ENCODE data around the gene RNF181. TPM values are rescaled to one million over a fixed set of nuclear protein-coding genes. Genes with fewer than 3 reads are reported as not detected.

The RNF181 gene
- total and polyA plus RNA-seq, 2 of the 13 experiments (the other 11 are each of a cell fraction or from before 2014, with no cell fraction given) = 224 to 578 TPM

DNA sequence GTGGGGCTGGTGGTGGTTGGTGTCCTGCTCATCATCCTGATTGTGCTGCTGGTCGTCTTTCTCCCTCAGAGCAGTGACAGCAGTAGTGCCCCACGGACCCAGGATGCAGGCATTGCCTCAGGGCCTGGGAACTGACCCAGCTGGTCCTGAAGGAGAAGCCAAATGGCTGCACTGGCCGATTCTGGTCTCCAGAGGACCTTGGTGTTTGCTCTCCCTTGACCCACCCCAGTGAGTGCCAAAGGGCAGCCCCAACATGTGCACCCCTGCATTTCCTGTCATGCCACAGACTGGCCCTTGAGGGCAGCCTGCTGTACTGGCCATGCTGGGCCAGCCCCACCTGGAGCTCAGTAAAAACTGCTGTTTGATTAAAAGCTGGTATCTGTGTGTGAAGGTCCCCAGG lies 2.5 kb upstream of the RNF181 start (continued):
- no peak for TF ChIP-seq SMAD1 (CRISPR knock-in tag; IDR thresholded peaks at IDR 0.05; ENCODE audit: borderline replicate concordance, low read depth)
- TF ChIP-seq SOX6 (IDR thresholded peaks at IDR 0.05) = no peak
- TF ChIP-seq SOX6 (CRISPR knock-in tag; IDR thresholded peaks at IDR 0.05) = 0 out of 2 replicates have a peak, but pooled peaks have one; percentile 23
- no peak for TF ChIP-seq ZNF3 (CRISPR knock-in tag; IDR thresholded peaks at IDR 0.05)
- TF ChIP-seq, protein P1, sequence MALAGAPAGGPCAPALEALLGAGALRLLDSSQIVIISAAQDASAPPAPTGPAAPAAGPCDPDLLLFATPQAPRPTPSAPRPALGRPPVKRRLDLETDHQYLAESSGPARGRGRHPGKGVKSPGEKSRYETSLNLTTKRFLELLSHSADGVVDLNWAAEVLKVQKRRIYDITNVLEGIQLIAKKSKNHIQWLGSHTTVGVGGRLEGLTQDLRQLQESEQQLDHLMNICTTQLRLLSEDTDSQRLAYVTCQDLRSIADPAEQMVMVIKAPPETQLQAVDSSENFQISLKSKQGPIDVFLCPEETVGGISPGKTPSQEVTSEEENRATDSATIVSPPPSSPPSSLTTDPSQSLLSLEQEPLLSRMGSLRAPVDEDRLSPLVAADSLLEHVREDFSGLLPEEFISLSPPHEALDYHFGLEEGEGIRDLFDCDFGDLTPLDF (CRISPR knock-in tag; IDR thresholded peaks at IDR 0.05) = no peak
- TF ChIP-seq, protein P2, sequence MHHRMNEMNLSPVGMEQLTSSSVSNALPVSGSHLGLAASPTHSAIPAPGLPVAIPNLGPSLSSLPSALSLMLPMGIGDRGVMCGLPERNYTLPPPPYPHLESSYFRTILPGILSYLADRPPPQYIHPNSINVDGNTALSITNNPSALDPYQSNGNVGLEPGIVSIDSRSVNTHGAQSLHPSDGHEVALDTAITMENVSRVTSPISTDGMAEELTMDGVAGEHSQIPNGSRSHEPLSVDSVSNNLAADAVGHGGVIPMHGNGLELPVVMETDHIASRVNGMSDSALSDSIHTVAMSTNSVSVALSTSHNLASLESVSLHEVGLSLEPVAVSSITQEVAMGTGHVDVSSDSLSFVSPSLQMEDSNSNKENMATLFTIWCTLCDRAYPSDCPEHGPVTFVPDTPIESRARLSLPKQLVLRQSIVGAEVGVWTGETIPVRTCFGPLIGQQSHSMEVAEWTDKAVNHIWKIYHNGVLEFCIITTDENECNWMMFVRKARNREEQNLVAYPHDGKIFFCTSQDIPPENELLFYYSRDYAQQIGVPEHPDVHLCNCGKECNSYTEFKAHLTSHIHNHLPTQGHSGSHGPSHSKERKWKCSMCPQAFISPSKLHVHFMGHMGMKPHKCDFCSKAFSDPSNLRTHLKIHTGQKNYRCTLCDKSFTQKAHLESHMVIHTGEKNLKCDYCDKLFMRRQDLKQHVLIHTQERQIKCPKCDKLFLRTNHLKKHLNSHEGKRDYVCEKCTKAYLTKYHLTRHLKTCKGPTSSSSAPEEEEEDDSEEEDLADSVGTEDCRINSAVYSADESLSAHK (CRISPR knock-in tag; IDR thresholded peaks at IDR 0.05; ENCODE audit: borderline replicate concordance) = no peak
- no peak for TF ChIP-seq ZBTB42 (CRISPR knock-in tag; IDR thresholded peaks at IDR 0.05)
- no peak for TF ChIP-seq TSC22D2 (CRISPR knock-in tag; IDR thresholded peaks at IDR 0.05; ENCODE audit: borderline replicate concordance)
- TF ChIP-seq NCOA1 (CRISPR knock-in tag; IDR thresholded peaks at IDR 0.05) = no peak
- no peak for TF ChIP-seq SP2 (CRISPR knock-in tag; IDR thresholded peaks at IDR 0.05)
- no peak for TF ChIP-seq ZFP37 (CRISPR knock-in tag; IDR thresholded peaks at IDR 0.05; ENCODE audit: borderline replicate concordance)
- TF ChIP-seq BORCS8-MEF2B (CRISPR knock-in tag; IDR thresholded peaks at IDR 0.05) = no peak
- TF ChIP-seq STAG1 (CRISPR knock-in tag; IDR thresholded peaks at IDR 0.05) = peak; percentile 14; the same call in 1 of the 2 replicates
- TF ChIP-seq CBX1 (IDR thresholded peaks at IDR 0.05; ENCODE audit: low read depth) = no peak
- peak; percentile 57 for TF ChIP-seq HNF4G (IDR thresholded peaks at IDR 0.05; ENCODE audit: borderline replicate concordance, low read depth, low read length)
- peak; percentile 68 for TF ChIP-seq HNF4G (CRISPR knock-in tag; IDR thresholded peaks at IDR 0.05; ENCODE audit: borderline replicate concordance, low read depth)
- TF ChIP-seq POGZ (CRISPR knock-in tag; IDR thresholded peaks at IDR 0.05) = no peak
- no peak for TF ChIP-seq ZNF619 (CRISPR knock-in tag; IDR thresholded peaks at IDR 0.05)
- no peak for TF ChIP-seq SIX4 (CRISPR knock-in tag; IDR thresholded peaks at IDR 0.05)
- TF ChIP-seq NRL (CRISPR knock-in tag; IDR thresholded peaks at IDR 0.05; ENCODE audit: borderline replicate concordance) = no peak
- no peak for TF ChIP-seq KAT7 (CRISPR knock-in tag; IDR thresholded peaks at IDR 0.05; ENCODE audit: borderline replicate concordance)
- TF ChIP-seq ZC3H4 (CRISPR knock-in tag; IDR thresholded peaks at IDR 0.05; ENCODE audit: borderline replicate concordance) = no peak
- TF ChIP-seq, protein P3, sequence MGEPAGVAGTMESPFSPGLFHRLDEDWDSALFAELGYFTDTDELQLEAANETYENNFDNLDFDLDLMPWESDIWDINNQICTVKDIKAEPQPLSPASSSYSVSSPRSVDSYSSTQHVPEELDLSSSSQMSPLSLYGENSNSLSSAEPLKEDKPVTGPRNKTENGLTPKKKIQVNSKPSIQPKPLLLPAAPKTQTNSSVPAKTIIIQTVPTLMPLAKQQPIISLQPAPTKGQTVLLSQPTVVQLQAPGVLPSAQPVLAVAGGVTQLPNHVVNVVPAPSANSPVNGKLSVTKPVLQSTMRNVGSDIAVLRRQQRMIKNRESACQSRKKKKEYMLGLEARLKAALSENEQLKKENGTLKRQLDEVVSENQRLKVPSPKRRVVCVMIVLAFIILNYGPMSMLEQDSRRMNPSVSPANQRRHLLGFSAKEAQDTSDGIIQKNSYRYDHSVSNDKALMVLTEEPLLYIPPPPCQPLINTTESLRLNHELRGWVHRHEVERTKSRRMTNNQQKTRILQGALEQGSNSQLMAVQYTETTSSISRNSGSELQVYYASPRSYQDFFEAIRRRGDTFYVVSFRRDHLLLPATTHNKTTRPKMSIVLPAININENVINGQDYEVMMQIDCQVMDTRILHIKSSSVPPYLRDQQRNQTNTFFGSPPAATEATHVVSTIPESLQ (CRISPR knock-in tag; conservative IDR thresholded peaks at IDR 0.05) = no peak
- no peak for TF ChIP-seq ZNF446 (CRISPR knock-in tag; IDR thresholded peaks at IDR 0.05)
- TF ChIP-seq, protein P4, sequence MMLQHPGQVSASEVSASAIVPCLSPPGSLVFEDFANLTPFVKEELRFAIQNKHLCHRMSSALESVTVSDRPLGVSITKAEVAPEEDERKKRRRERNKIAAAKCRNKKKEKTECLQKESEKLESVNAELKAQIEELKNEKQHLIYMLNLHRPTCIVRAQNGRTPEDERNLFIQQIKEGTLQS (CRISPR knock-in tag; IDR thresholded peaks at IDR 0.05) = no peak
- TF ChIP-seq, protein P5, sequence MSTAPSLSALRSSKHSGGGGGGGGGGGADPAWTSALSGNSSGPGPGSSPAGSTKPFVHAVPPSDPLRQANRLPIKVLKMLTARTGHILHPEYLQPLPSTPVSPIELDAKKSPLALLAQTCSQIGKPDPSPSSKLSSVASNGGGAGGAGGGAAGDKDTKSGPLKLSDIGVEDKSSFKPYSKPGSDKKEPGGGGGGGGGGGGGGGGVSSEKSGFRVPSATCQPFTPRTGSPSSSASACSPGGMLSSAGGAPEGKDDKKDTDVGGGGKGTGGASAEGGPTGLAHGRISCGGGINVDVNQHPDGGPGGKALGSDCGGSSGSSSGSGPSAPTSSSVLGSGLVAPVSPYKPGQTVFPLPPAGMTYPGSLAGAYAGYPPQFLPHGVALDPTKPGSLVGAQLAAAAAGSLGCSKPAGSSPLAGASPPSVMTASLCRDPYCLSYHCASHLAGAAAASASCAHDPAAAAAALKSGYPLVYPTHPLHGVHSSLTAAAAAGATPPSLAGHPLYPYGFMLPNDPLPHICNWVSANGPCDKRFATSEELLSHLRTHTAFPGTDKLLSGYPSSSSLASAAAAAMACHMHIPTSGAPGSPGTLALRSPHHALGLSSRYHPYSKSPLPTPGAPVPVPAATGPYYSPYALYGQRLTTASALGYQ (CRISPR knock-in tag; IDR thresholded peaks at IDR 0.05) = no peak
